T-helper 17 cell (primary cell): Measurements from ENCODE around the gene UBC. TPM values are rescaled to one million over a fixed set of nuclear protein-coding genes. Genes with fewer than 3 reads are reported as not detected.
A peak's percentile ranks its signal among the peaks of the same experiment; 100 is the strongest.
"Not testable (repeated sequence)": the region's sequence is repeated elsewhere in the genome, so short reads cannot be mapped to it uniquely, and the experiment has no call there.

ENCODE experiments used
- ATAC-seq: fragments of 150-1000 bp; cut with Tn5 transposase; 2 replicates; pipeline ENCODE4 v1.10.0; 2021; ENCODE audit warnings: mild to moderate bottlenecking, moderate library complexity
- DNase-seq, 3 donors: peaks; one replicate each; pipeline versions ENCODE4 v3.0.0 to v3.0.0-alpha.2; 2020 to 2021
- H3K9me3 ChIP-seq: one replicate; pipeline ENCODE4 v1.7.0; 2013; ENCODE audit warnings: low read length, mild to moderate bottlenecking; ENCODE audit not compliant: control insufficient read depth, poor library complexity, severe bottlenecking
- H3K27ac Mint-ChIP-seq: one replicate; pipeline ENCODE4 v1.8.0; 2022; ENCODE audit warnings: mild to moderate bottlenecking, moderate library complexity, mixed read lengths
- H3K27me3 Mint-ChIP-seq: one replicate; pipeline ENCODE4 v1.8.0; 2022; ENCODE audit warnings: mixed read lengths
- H3K36me3 Mint-ChIP-seq: one replicate; pipeline ENCODE4 v1.8.0; 2022; ENCODE audit warnings: low read depth, mixed read lengths
- H3K4me1 Mint-ChIP-seq: one replicate; pipeline ENCODE4 v1.8.0; 2022; ENCODE audit warnings: mild to moderate bottlenecking, mixed read lengths
- H3K4me3 Mint-ChIP-seq: one replicate; pipeline ENCODE4 v1.8.0; 2022; ENCODE audit warnings: mild to moderate bottlenecking, moderate library complexity, mixed read lengths
- total RNA-seq, 4 donors: library from RNA in 2 of 4; stranded (reverse) in 2 of 4; gene quantifications; one replicate each; pipeline ENCODE4 v1.2.3 and lab custom pipeline; 2022 to 2026

Gene UBC
- total RNA-seq, 2 donors from 2014 or later: 1,335 to 1,398 TPM

- peak overlapping the region; percentile 43 for H3K4me3 Mint-ChIP-seq
- ATAC-seq: no peak
Measured at GRCh38 chr12:124881123-124881522, 33.3 kb downstream of the UBC start.

DNA sequence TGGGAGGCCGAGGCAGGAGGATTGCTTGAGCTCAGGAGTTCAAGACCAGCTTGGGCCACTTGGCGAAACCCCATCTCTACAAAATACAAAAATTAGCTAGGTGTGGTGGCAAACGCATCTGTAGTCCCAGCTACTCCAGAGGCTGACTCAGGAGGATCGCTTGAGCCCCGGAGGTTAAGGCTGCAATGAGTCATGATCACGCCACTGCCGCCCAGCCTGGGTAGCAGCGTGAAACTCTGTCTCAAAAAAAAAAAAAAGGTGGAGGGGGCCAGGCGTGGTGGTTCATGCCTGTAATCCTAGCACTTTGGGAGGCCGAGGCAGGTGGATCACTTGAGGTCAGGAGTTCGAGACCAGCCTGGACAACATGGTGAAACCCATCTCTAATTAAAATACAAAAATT is 34.1 kb downstream of the UBC start:
- ATAC-seq, H3K36me3 Mint-ChIP-seq, H3K4me3 Mint-ChIP-seq, DNase-seq, H3K9me3 ChIP-seq, H3K27me3 Mint-ChIP-seq, H3K27ac Mint-ChIP-seq: not testable (repeated sequence)
- peaks cover 14% of the 10 kb centered on the region for H3K4me1 Mint-ChIP-seq

More at GRCh38 chr12:124881123-124881522, 33.3 kb downstream of the UBC start:
- no peaks in the 10 kb centered on the region for H3K9me3 ChIP-seq
- Mint-ChIP-seq H3K36me3 (peaks cover 2% of the 10 kb centered on the region), H3K27me3 (no peaks in the 10 kb centered on the region), H3K27ac (peak overlapping the region; percentile 45), H3K4me1 (peaks cover 13% of the 10 kb centered on the region)
- no peak for DNase-seq

GRCh38 chr12:124878795-124879516 is 35.5 kb downstream of the UBC start:
- ATAC-seq (no peak), DNase-seq (no peak)
- Mint-ChIP-seq H3K36me3 (peaks cover 3% of the 10 kb centered on the region), H3K27me3 (peaks cover 9% of the 10 kb centered on the region), H3K4me1 (peaks cover 19% of the 10 kb centered on the region), H3K27ac (no peak overlapping the region), H3K4me3 (no peak overlapping the region)
- H3K9me3 ChIP-seq: no peaks in the 10 kb centered on the region

DNA sequence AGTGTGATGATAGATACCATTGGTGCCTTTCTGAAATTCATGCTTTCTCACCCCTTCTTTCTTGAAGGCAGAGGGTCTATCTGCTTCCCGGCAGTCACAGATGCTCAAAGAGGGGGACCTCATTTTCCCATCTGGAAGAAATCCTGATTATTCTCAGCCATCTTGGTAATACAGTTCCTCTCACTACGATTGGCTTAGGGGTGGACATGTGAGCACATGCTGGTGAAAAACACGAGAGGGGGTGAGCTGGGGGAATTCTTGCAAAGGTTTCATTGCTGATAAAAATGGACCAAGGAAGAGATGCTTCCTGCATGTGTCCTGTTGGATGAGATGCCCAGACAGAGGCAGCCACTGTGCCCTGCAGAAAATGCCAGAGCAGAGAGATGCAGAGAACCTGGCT is 37.0 kb downstream of the UBC start:
- ATAC-seq (no peak), DNase-seq (no peak)
- no peak overlapping the region for H3K27ac Mint-ChIP-seq
- no peaks in the 10 kb centered on the region for H3K9me3 ChIP-seq
- H3K36me3 Mint-ChIP-seq: peaks cover 3% of the 10 kb centered on the region
- peaks cover 16% of the 10 kb centered on the region for H3K4me1 Mint-ChIP-seq
- no peak overlapping the region for H3K4me3 Mint-ChIP-seq
- peaks cover 9% of the 10 kb centered on the region for H3K27me3 Mint-ChIP-seq

- Mint-ChIP-seq H3K27me3 (peaks cover 9% of the 10 kb centered on the region), H3K27ac (no peak overlapping the region)
Measured at GRCh38 chr12:124876171-124876570, 38.3 kb downstream of the UBC start.

DNA sequence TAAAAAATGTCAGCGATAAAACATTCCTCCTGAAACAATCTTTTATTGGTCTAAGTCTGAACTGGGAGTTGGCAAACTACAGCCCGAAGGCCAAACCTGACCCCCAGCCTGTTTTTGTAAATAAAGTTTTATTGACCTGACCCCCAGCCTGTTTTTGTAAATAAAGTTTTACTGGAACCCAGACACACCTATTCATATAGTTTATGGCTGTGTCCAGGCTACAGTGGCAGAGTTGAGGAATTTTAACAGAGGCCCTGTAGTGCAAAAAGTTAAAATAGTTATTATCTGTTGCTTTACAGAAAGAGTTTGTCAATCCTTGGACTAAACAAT is 38.7 kb downstream of the UBC start:
- peaks cover 9% of the 10 kb centered on the region for H3K27me3 Mint-ChIP-seq
- no peak for ATAC-seq
- H3K4me3 Mint-ChIP-seq: no peak overlapping the region

More at GRCh38 chr12:124876171-124876570, 38.3 kb downstream of the UBC start:
- DNase-seq: no peak
- H3K36me3 Mint-ChIP-seq: peaks cover 3% of the 10 kb centered on the region
- H3K4me1 Mint-ChIP-seq: peaks cover 8% of the 10 kb centered on the region
- ATAC-seq: no peak
- no peaks in the 10 kb centered on the region for H3K9me3 ChIP-seq
- no peak overlapping the region for H3K4me3 Mint-ChIP-seq

DNA sequence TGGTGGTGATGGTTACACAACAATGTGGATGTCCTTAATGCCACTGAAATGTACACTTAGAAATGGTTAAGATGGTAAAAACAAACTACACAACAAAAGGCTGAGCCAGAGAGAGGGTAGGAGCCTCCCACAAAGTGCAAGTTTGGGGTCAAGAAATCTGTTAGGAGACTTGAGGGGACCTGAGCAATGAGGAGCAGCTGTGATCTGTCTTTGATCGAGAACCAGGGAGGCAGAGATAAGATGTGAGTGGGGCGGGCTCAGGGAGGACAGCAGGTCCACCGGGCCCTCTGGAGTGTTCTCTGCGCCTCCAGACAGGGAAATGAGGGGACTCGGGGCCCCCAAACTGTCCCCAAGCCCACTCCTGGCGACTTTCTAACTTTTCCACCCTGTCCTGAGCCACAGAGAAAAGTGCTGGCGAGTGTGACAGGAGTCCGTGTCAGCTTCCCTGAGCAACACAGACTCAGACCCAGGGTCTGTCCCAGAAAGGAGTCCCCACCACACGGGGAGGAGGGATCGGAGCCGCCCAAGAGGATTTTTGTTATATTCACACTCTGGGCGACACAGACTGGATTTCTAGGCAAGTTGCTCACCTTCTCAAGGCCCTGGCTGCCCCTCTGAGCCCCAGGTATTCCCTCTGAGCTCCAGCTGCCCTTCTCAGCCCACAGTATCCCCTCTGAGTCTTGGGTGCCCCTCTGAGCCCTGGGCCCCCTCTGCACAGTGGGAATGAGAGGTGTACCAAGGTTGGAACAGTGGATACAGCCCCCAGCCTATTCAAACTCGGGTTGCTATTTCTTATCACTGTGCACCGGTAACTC is 39.3 kb downstream of the UBC start:
- Mint-ChIP-seq H3K4me1 (peaks cover 8% of the 10 kb centered on the region), H3K27me3 (peaks cover 9% of the 10 kb centered on the region), H3K36me3 (peaks cover 3% of the 10 kb centered on the region), H3K4me3 (no peak overlapping the region), H3K27ac (no peak overlapping the region)
- no peaks in the 10 kb centered on the region for H3K9me3 ChIP-seq
- no peak for DNase-seq
- no peak for ATAC-seq

More for the DNA sequence above, 38.7 kb downstream of the UBC start:
- no peak for DNase-seq
- peaks cover 8% of the 10 kb centered on the region for H3K4me1 Mint-ChIP-seq
- peaks cover 3% of the 10 kb centered on the region for H3K36me3 Mint-ChIP-seq
- H3K27ac Mint-ChIP-seq: no peak overlapping the region
- H3K9me3 ChIP-seq: no peaks in the 10 kb centered on the region

DNA sequence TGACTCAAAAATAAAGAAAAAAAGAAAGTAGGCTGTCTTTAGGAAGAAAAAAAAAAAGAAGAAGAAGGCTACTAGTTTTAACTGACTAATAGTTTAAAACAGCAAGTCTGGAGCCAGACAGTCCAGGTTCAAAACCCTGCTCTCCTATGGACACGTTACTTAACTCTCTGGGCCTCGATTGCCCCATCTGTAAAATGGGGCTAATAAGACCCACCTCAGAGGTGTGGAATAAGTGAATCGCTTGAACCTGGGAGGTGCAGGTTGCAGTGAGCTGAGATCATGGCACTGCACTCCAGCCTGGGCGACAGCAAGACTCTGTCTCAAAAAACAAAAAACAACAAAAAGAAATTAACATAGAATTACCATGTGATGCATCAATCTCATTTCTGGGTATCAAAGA is 40.3 kb downstream of the UBC start:
- Mint-ChIP-seq H3K36me3 (peaks cover 3% of the 10 kb centered on the region), H3K4me1 (peaks cover 11% of the 10 kb centered on the region), H3K27me3 (peaks cover 12% of the 10 kb centered on the region), H3K27ac (no peak overlapping the region), H3K4me3 (no peak overlapping the region)
- no peak for DNase-seq
- ATAC-seq: no peak
- no peaks in the 10 kb centered on the region for H3K9me3 ChIP-seq

DNA sequence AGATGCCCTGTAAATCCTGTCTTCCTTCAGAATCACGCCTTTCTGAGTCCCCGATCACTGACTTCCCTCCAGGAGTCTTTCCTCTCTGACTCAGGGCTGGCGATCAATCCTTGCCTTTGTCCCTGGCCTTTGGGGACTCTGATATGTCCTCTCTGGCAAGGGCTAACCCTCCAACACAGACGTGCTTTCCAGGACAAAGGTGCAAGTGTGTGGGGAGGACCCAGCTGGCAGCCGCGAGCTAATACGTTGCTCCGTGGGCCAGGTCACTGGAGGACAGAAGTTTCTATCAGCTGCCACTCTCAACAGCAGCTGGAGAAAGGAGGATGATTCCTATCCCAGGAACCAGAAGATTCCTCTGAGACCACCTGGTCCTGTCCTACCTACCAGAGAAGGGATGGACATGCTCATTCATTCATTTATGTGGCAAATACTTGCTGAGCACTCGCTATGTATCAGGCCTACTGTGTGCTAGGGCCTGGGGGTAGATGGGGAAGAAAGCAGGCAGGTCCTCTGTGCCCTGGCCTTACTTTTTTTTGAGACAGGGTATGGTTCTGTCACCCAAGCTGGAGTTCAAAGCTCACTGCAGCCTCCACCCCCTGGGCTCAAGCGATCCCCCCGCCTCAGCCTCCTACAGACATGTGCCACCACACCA is 42.3 kb downstream of the UBC start:
- no peak for DNase-seq
- no peak overlapping the region for H3K4me3 Mint-ChIP-seq
- peaks cover 3% of the 10 kb centered on the region for H3K36me3 Mint-ChIP-seq
- H3K27me3 Mint-ChIP-seq: peaks cover 21% of the 10 kb centered on the region
- H3K9me3 ChIP-seq: no peaks in the 10 kb centered on the region
- no peak for ATAC-seq
- H3K4me1 Mint-ChIP-seq: peaks cover 12% of the 10 kb centered on the region
- H3K27ac Mint-ChIP-seq: no peak overlapping the region

DNA sequence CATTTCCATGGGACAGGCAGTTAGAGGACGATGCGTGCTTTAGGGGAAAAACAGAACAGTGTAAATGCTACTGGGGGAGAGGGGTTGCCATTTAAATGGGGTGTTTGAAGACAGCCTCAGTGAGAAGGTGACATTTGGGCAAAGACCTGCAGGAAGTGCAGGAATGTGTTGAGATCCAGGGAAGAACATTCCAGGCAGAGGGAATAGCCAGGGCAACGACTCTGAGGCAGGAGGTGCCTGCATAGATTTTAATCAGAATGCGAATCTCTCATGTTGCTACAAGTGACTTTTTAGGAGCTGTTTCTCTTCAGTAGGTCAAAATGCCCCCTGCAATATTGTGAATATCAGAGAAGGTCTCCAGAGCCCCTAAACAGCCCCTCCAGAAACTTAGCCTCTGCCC is 43.2 kb downstream of the UBC start:
- peaks cover 11% of the 10 kb centered on the region for H3K4me1 Mint-ChIP-seq
- DNase-seq: no peak
- ATAC-seq: no peak
- H3K9me3 ChIP-seq: no peaks in the 10 kb centered on the region
- peaks cover 3% of the 10 kb centered on the region for H3K36me3 Mint-ChIP-seq
- no peak overlapping the region for H3K4me3 Mint-ChIP-seq
- no peak overlapping the region for H3K27ac Mint-ChIP-seq
- H3K27me3 Mint-ChIP-seq: peaks cover 21% of the 10 kb centered on the region

DNA sequence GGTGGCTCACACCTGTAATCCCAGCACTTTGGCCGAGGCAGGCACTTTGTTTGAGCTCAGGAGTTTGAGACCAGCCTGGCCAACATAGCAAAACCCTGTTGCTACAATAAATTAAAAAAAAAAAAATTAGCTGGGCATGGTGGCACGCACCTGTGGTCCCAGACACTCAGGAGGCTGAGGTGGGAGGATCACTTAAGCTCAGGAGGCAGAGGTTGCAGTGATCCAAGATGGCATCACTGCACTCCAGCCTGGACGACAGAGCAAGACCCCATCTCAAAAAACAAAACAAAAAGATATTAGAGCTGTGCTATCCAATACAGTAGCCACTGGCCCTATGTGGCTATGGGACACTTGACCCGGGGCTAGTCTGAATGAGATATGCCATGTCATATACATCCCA is 43.9 kb downstream of the UBC start:
- Mint-ChIP-seq H3K27me3 (peaks cover 21% of the 10 kb centered on the region), H3K4me1 (peaks cover 11% of the 10 kb centered on the region), H3K27ac (no peak overlapping the region), H3K36me3 (no peaks in the 10 kb centered on the region), H3K4me3 (no peak overlapping the region)
- ATAC-seq: no peak
- H3K9me3 ChIP-seq: no peaks in the 10 kb centered on the region
- DNase-seq: no peak

- no peaks in the 10 kb centered on the region for H3K36me3 Mint-ChIP-seq
- ATAC-seq (no peak), DNase-seq (no peak)
- peaks cover 12% of the 10 kb centered on the region for H3K27me3 Mint-ChIP-seq
- H3K9me3 ChIP-seq: no peaks in the 10 kb centered on the region
- peak overlapping the region; percentile 79 for H3K4me3 Mint-ChIP-seq
- peaks cover 6% of the 10 kb centered on the region for H3K4me1 Mint-ChIP-seq
- no peak overlapping the region for H3K27ac Mint-ChIP-seq
Measured at GRCh38 chr12:124869059-124869665, 45.3 kb downstream of the UBC start.
